Dermis microvascular lymphatic vessel endothelial cell (primary cell): Measurements from ENCODE around the gene IP6K2. TPM values are rescaled to one million over a fixed set of nuclear protein-coding genes. Genes with fewer than 3 reads are reported as not detected.

ENCODE experiments used
- DNase-seq, 2 donors: peaks; one replicate each; pipeline versions ENCODE4 v3.0.0 to v3.0.0-alpha.2; 2010; ENCODE audit warnings: low read depth in 2 of 2
- total RNA-seq: library from RNA; depleted of rRNA; stranded (reverse); fragments of >200 nt; gene quantifications from 2 replicates; pipeline ENCODE4 v1.2.1, GENCODE V29; 2014

The IP6K2 gene
- total RNA-seq, 1 donor from 2014 or later: 31.1 TPM

- no peak for DNase-seq
Observed at GRCh38 chr3:48641396-48641795, 75.6 kb downstream of the IP6K2 start.

- no peak for DNase-seq
Observed at GRCh38 chr3:48639944-48640606, 76.9 kb downstream of the IP6K2 start.

Other genes starting within 250 kb of the IP6K2 start
- gene SHISA5, start 213.0 kb downstream of the IP6K2 start, total RNA-seq: 71.8 and 91.9 TPM in 2 replicates
- 0.76 and 1.3 TPM in 2 replicates for gene PFKFB4, start 160.4 kb downstream of the IP6K2 start, total RNA-seq
- not detected in 2 replicates for gene UCN2, start 153.4 kb downstream of the IP6K2 start, total RNA-seq
- gene COL7A1, start 121.9 kb downstream of the IP6K2 start, total RNA-seq: under 0.01 and 0.13 TPM in 2 replicates
- 311 and 325 TPM in 2 replicates for gene UQCRC1, start 107.6 kb downstream of the IP6K2 start, total RNA-seq
- gene TMEM89, start 95.5 kb downstream of the IP6K2 start, total RNA-seq: 0.13 TPM in 1 of 2 replicates, not detected in the other
- gene SLC26A6, start 81.8 kb downstream of the IP6K2 start, total RNA-seq: 11.0 and 12.5 TPM in 2 replicates
- 0.13 and 0.25 TPM in 2 replicates for gene CELSR3, start 54.3 kb downstream of the IP6K2 start, total RNA-seq
- gene NCKIPSD, start 31.3 kb downstream of the IP6K2 start, total RNA-seq: 4.6 and 5.9 TPM in 2 replicates
- gene PRKAR2A, start 130.7 kb upstream of the IP6K2 start, total RNA-seq: 28.1 and 31.2 TPM in 2 replicates
- gene SLC25A20, start 181.7 kb upstream of the IP6K2 start, total RNA-seq: 17.5 and 23.4 TPM in 2 replicates
- gene ARIH2, start 201.6 kb upstream of the IP6K2 start, total RNA-seq: 54.7 and 74.6 TPM in 2 replicates